Measurements from ENCODE around the gene EPHB3.

DNA sequence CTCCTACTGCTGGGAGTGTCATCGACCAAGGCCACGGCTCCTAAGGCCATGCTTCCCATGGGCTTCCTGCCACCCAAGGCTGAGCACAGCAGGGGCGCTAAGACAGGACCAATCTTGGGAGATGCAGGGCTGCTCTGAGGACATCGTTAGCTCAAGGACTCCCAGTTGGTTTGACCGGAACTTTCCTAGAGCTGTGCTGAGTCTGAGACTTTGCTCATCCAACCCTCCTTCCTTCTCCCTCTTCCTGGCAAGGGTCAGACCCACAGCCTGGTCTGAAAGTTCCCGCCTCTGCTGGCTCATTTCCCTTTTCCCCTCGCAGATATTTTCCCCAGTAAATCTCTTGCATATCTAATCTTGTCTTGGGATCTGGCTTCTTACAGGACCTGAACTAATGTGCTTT, 57.2 kb downstream of the EPHB3 start:
- TF ChIP-seq RAD21 (IDR thresholded peaks at IDR 0.05; ENCODE audit: insufficient read depth, low read depth, low read length) (no peak), NFIC (IDR thresholded peaks at IDR 0.05; ENCODE audit: low read depth, low read length) (no peak), MTA3 (IDR thresholded peaks at IDR 0.05; ENCODE audit: borderline replicate concordance, low read length) (no peak), ZNF274 (IDR thresholded peaks at IDR 0.05; ENCODE audit: insufficient read depth, insufficient read length) (no peak), SIN3A (IDR thresholded peaks at IDR 0.05; ENCODE audit: low read depth, low read length) (no peak), CHD4 (IDR thresholded peaks at IDR 0.05) (no peak)
- TF ChIP-seq, protein P1, sequence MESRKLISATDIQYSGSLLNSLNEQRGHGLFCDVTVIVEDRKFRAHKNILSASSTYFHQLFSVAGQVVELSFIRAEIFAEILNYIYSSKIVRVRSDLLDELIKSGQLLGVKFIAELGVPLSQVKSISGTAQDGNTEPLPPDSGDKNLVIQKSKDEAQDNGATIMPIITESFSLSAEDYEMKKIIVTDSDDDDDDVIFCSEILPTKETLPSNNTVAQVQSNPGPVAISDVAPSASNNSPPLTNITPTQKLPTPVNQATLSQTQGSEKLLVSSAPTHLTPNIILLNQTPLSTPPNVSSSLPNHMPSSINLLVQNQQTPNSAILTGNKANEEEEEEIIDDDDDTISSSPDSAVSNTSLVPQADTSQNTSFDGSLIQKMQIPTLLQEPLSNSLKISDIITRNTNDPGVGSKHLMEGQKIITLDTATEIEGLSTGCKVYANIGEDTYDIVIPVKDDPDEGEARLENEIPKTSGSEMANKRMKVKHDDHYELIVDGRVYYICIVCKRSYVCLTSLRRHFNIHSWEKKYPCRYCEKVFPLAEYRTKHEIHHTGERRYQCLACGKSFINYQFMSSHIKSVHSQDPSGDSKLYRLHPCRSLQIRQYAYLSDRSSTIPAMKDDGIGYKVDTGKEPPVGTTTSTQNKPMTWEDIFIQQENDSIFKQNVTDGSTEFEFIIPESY (IDR thresholded peaks at IDR 0.05) = no peak

Data from GM12878 (cell line).